B cell (primary cell): ENCODE data around the gene PLA2G12B. TPM values are rescaled to one million over a fixed set of nuclear protein-coding genes. Genes with fewer than 3 reads are reported as not detected.

Source experiments
- ATAC-seq: fragments of 200-7000 bp; cut with Tn5 transposase; one replicate; pipeline ENCODE4 v1.10.0; 2021; ENCODE audit warnings: low read depth, mild to moderate bottlenecking, moderate number of reproducible peaks, moderate library complexity
- CTCF ChIA-PET: fragments of 350-600 bp; sonication (Branson Sonifier 250); formaldehyde crosslinking; loops from one replicate; lab custom pipeline; 2021; ENCODE audit warnings: antibody characterized with exemption, inconsistent platforms; lab: Charles Lee
- POLR2A ChIA-PET: fragments of 350-600 bp; sonication (Branson Sonifier 250); formaldehyde crosslinking; loops from one replicate; lab custom pipeline; 2021; ENCODE audit warnings: antibody characterized with exemption; lab: Charles Lee
- DNase-seq: peaks from one replicate; pipeline ENCODE4 v3.0.0; 2013
- H2AFZ ChIP-seq: 2 replicates; pipeline ENCODE4 v1.6.1; 2012; ENCODE audit warnings: mild to moderate bottlenecking, low read depth, low read length; ENCODE audit not compliant: insufficient read depth, poor library complexity, severe bottlenecking
- H3K27ac ChIP-seq, 2 donors: 1 replicate in 1 of 2; 2 replicates in 1 of 2; pipeline ENCODE4 v1.5.1; 2012 to 2013; ENCODE audit warnings: low read length in 2 of 2, mild to moderate bottlenecking in 2 of 2, moderate library complexity in 1 of 2
- H3K27me3 ChIP-seq, 4 experiments: fragments of 200-600 bp in 1 of 4; sonication (generic) in 1 of 4; replicated peaks in 1 of 4; 1 replicate in 2 of 4; 2 replicates in 2 of 4; pipeline versions ENCODE4 v1.6.1 to v1.7.0; 2013 to 2016; ENCODE audit warnings: low read length in 3 of 4, mild to moderate bottlenecking in 2 of 4, mixed read lengths in 1 of 4, moderate library complexity in 1 of 4; ENCODE audit not compliant: insufficient read depth in 4 of 4, control insufficient read depth in 3 of 4; ENCODE audit errors: control extremely low read depth in 1 of 4
- H3K36me3 ChIP-seq, 2 experiments: replicated peaks in 1 of 2; 1 replicate in 1 of 2; 2 replicates in 1 of 2; pipeline versions ENCODE4 v1.6.1 to v1.7.1; 2013; ENCODE audit warnings: low read length in 1 of 2; ENCODE audit not compliant: insufficient read depth in 2 of 2, control insufficient read depth in 1 of 2; ENCODE audit errors: control extremely low read depth in 1 of 2, extremely low read depth in 1 of 2
- H3K4me1 ChIP-seq, 2 donors: fragments of 200-600 bp in 1 of 2; sonication (generic) in 1 of 2; 1 replicate in 1 of 2; 2 replicates in 1 of 2; pipeline versions ENCODE4 v1.5.1 to v1.6.1; 2013 to 2017; ENCODE audit warnings: low read length in 2 of 2; ENCODE audit not compliant: control insufficient read depth in 2 of 2, insufficient read depth in 2 of 2
- H3K4me2 ChIP-seq: replicated peaks from 2 replicates; pipeline ENCODE3; 2012; ENCODE audit warnings: mild to moderate bottlenecking, low read depth, low read length; ENCODE audit not compliant: poor library complexity, severe bottlenecking
- H3K4me3 ChIP-seq, 5 experiments: fragments of 200-600 bp in 1 of 5; sonication (generic) in 1 of 5; 1 replicate in 3 of 5; 2 replicates in 2 of 5; pipeline versions ENCODE4 v1.5.1 to v1.7.0; 2011 to 2016; ENCODE audit warnings: low read length in 4 of 5, mild to moderate bottlenecking in 4 of 5, low read depth in 2 of 5, control low read depth in 1 of 5, moderate library complexity in 1 of 5; ENCODE audit not compliant: insufficient read depth in 1 of 5; ENCODE audit errors: control extremely low read depth in 1 of 5, extremely low read depth in 1 of 5
- H3K79me2 ChIP-seq: fragments of 200-600 bp; sonication (generic); one replicate; pipeline ENCODE4 v1.6.0; 2016; ENCODE audit warnings: low read length; ENCODE audit not compliant: control insufficient read depth, insufficient read depth
- H3K9ac ChIP-seq: fragments of 200-600 bp; sonication (generic); 2 replicates; pipeline ENCODE4 v1.6.1; 2017; ENCODE audit warnings: mild to moderate bottlenecking, low read length, moderate library complexity
- H3K9me3 ChIP-seq, 3 donors: one replicate each; pipeline versions ENCODE4 v1.6.1 to v1.7.1; 2013; ENCODE audit warnings: low read length in 2 of 3; ENCODE audit not compliant: control insufficient read depth in 2 of 3, insufficient read depth in 1 of 3; ENCODE audit errors: control extremely low read depth in 1 of 3
- H4K20me1 ChIP-seq: 2 replicates; pipeline ENCODE4 v1.6.0; 2012; ENCODE audit warnings: mild to moderate bottlenecking, low read length; ENCODE audit not compliant: insufficient read depth, control insufficient read depth, poor library complexity, severe bottlenecking
- H3K27ac Mint-ChIP-seq: one replicate; pipeline ENCODE4 v1.8.0; 2021; ENCODE audit warnings: mixed read lengths
- H3K27me3 Mint-ChIP-seq: one replicate; pipeline ENCODE4 v1.8.0; 2021; ENCODE audit warnings: mixed read lengths
- H3K4me1 Mint-ChIP-seq: one replicate; pipeline ENCODE4 v1.8.0; 2021; ENCODE audit warnings: mixed read lengths
- H3K4me3 Mint-ChIP-seq: one replicate; pipeline ENCODE4 v1.8.0; 2021; ENCODE audit warnings: mixed read lengths
- H3K9me3 Mint-ChIP-seq: one replicate; pipeline ENCODE4 v1.8.0; 2022; ENCODE audit warnings: mixed read lengths; ENCODE audit not compliant: insufficient read depth
- CTCF ChIP-seq: fragments of 200-600 bp; IDR thresholded peaks from one replicate; pipeline ENCODE4 v1.8.0; 2022; ENCODE audit warnings: antibody characterized with exemption, mild to moderate bottlenecking
- EZH2 ChIP-seq: IDR thresholded peaks from 2 replicates; pipeline ENCODE4 v1.6.1; 2012; ENCODE audit warnings: borderline replicate concordance, low read depth, mild to moderate bottlenecking, moderate library complexity, low read length; ENCODE audit not compliant: insufficient read depth, poor library complexity, severe bottlenecking
- WGBS: methylation state at CpG from one replicate; pipeline ENCODE4 v1.1.5; 2013; ENCODE audit warnings: missing lambda C conversion rate; ENCODE audit not compliant: insufficient coverage; 5-methylcytosine and 5-hydroxymethylcytosine counted together
- intact Hi-C: fragments of 100-400 bp; cut with micrococcal nuclease; formaldehyde crosslinking; loops from one replicate; pipeline ENCODE4 v1.10.0; 2022
- polyA plus RNA-seq: library from polyadenylated mRNA; depleted of rRNA; stranded (reverse); fragments of >200 nt; gene quantifications from 2 replicates; pipeline ENCODE4 v1.2.3, GENCODE V29; 2012
- total RNA-seq, 2 donors: library from RNA; stranded (reverse); fragments of 120-200 nt in 1 of 2; gene quantifications; 1 replicate in 1 of 2; 2 replicates in 1 of 2; pipeline versions ENCODE4 v1.2.3 to v1.2.4, GENCODE V29; 2013 to 2022

The PLA2G12B gene
- total and polyA plus RNA-seq, 2 donors (not counting 1 experiment from before 2014, with no cell fraction given), result not detected

- Histone ChIP-seq H3K79me2 (no peaks in the 10 kb centered on the region), H3K27me3 (peaks cover 0 to 7% (median 2%) of the 10 kb centered on the region in 4 experiments), H3K9ac (no peak overlapping the region), H3K36me3 (no peaks in the 10 kb centered on the region), H3K4me1 (no peaks in the 10 kb centered on the region), H2AFZ (no peak overlapping the region), H3K27ac (no peak overlapping the region), H3K9me3 (peaks cover 0 to 4% (median 0%) of the 10 kb centered on the region in 3 donors), H3K4me3 (no peak overlapping the region), H4K20me1 (no peaks in the 10 kb centered on the region), H3K4me2 (no peak overlapping the region)
- Mint-ChIP-seq H3K9me3 (no peaks in the 10 kb centered on the region), H3K27me3 (peaks cover 8% of the 10 kb centered on the region), H3K4me3 (no peak overlapping the region), H3K27ac (no peak overlapping the region), H3K4me1 (no peaks in the 10 kb centered on the region)
- intact Hi-C loops, result no loop called here
- 75% methylated on average over 4 of the region's 5 CpGs for WGBS
- POLR2A ChIA-PET, result no interaction called here
- CTCF ChIA-PET, result no interaction called here
- ATAC-seq (no peak), DNase-seq (no peak)
- TF ChIP-seq EZH2, result no peak
- TF ChIP-seq CTCF, result no peak
Observed at GRCh38 chr10:72927485-72927884, 27.1 kb downstream of the PLA2G12B start.

- ATAC-seq, result no peak
- POLR2A ChIA-PET, result no interaction called here
- WGBS, result 98% methylated on average over 3 of the region's 3 CpGs
Observed at GRCh38 chr10:72925951-72926465, 28.6 kb downstream of the PLA2G12B start.

More at GRCh38 chr10:72925951-72926465, 28.6 kb downstream of the PLA2G12B start:
- H3K9ac ChIP-seq, result no peak overlapping the region
- peaks cover 0 to 4% (median 2%) of the 10 kb centered on the region in 3 donors for H3K9me3 ChIP-seq
- H3K27ac Mint-ChIP-seq, result no peak overlapping the region
- H4K20me1 ChIP-seq, result no peaks in the 10 kb centered on the region
- no peak for TF ChIP-seq CTCF
- TF ChIP-seq EZH2, result no peak
- no peak overlapping the region for H3K27ac ChIP-seq
- no peaks in the 10 kb centered on the region for H3K4me1 ChIP-seq
- no peaks in the 10 kb centered on the region for H3K79me2 ChIP-seq
- H3K27me3 Mint-ChIP-seq, result peaks cover 16% of the 10 kb centered on the region
- intact Hi-C loops, result no loop called here
- H3K4me2 ChIP-seq, result no peak overlapping the region
- H3K4me3 ChIP-seq, result no peak overlapping the region
- no peak overlapping the region for H3K4me3 Mint-ChIP-seq
- H3K4me1 Mint-ChIP-seq, result no peaks in the 10 kb centered on the region
- CTCF ChIA-PET, result no interaction called here
- DNase-seq, result no peak
- H3K36me3 ChIP-seq, result no peaks in the 10 kb centered on the region
- H3K9me3 Mint-ChIP-seq, result peaks cover 9% of the 10 kb centered on the region
- no peak overlapping the region for H2AFZ ChIP-seq
- peaks cover 0 to 7% (median 2%) of the 10 kb centered on the region in 4 experiments for H3K27me3 ChIP-seq
